ENCODE results near the gene NUTM2G.
"Not testable (repeated sequence)": the region's sequence is repeated elsewhere in the genome, so short reads cannot be mapped to it uniquely, and the experiment has no call there.

NUTM2G gene, protein sequence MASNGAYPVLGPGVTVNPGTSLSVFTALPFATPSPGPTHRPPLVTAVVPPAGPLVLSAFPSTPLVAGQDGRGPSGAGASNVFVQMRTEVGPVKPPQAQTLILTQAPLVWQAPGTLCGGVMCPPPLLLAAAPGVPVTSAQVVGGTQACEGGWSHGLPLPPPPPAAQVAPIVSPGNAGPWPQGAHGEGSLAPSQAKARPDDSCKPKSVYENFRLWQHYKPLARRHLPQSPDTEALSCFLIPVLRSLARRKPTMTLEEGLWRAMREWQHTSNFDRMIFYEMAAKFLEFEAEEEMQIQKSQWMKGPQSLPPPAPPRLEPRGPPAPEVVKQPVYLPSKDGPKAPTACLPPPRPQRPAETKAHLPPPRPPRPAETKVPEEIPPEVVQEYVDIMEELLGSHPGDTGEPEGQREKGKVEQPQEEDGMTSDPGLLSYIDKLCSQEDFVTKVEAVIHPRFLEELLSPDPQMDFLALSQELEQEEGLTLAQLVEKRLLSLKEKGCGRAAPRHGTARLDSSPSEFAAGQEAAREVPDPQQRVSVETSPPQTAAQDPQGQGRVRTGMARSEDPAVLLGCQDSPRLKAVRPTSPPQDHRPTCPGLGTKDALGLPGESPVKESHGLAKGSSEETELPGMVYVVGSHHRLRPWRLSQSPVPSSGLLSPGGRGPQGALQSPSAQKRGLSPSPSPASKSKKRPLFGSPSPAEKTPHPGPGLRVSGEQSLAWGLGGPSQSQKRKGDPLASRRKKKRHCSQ

DNA sequence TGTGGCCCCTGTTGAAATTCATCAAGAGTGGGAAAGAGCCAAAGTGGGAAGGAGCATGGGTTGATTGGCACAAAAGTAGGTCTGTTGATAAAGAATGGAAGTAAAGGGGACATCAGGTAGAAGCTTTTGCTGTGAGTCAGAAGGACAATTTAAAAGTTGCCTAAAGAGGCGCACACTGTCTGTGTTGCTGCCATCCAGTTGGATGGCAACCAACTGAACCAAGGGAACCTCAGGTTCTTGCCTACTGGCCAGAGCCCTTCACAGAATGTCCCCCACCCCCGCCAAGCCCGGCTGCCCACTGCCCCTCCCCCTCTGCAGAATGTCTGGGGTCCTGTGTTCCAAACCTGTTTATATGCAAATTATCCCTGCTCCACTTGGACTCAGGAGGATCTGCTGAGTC lies at the start of gene NUTM2G:
Gene NUTM2G, plus strand, starts transcription at position 301 of the 400 bp plus-strand sequence. CDS start 182 bp downstream, outside the sequence.
- DNase-seq, result not testable (repeated sequence)

DNA sequence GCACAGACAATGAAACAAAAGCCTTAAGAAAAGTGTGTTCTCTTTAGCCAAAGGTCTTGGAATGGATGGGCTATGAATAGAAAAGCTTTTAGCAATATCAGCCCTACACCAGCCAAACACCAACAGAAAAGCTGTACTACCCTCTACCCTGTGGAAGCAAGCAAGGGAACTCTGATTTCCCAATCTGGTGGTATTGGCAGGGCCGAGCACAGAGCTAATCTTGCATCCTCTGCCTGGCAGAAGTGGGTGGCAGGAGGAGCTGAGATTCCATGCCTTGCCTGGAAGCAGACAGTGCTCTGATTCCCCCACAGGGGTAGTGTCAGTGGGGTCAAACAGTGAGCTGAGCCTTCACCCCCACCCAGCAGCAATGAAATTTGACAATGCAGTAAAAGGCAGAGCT lies 44.7 kb upstream of the NUTM2G start:
- no peak for DNase-seq

DNA sequence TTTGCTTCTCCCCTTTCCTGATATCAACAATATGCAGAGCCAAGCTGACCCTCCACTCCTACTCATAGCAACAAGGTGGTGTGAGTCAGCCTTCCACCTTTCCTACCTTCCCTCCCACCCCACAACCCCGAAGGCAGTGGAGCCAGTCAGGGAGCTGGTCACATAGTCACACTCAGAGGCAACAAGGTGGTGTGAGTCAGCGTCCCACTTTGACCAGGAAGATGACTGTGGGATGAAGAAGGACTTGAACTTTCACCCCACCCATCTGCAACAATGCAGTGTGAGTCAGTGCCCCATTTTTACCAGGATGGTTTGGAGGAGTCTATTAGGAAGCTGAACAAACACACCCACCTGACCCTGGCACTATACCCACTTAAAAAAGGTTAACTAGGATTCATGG lies 44.2 kb upstream of the NUTM2G start:
- no peak for DNase-seq

DNA sequence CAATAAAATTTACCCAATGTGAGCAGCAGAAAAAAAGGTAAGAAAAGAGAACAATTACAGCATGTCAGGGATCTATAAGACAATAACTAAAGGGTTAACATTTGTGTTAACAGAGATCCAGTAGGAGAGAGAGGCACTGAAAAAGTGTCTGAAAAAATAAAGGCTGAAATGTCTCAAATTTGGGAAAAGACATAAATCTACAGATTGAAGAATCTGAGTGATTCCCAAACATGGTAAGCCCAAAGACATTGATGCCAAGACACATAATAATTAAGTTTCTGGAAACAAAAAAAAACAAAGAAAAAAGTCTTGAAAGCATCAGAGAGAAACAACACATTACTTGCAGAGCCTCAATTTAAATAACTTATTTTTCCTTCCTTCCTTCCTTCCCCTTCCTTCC lies 43.2 kb upstream of the NUTM2G start:
- DNase-seq, result no peak

DNA sequence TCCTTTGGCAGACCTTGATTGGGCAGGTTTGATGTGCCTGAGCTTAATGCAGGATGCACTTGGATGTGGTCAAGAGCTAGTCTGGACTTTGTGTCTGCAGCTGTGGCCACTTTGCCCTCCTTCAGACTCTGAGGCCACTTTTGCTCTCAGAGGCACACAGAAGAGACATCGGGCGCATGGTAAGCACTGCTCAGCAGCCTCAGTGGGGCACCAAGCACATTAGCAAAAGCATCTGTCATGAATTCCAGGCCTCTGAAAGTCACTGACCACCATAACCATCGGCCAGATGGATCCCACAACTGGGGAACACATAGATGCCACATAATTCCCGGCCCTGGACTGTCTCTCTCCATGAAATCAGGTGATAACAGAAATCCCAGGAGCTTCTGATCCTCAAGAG lies 40.1 kb upstream of the NUTM2G start:
- DNase-seq, result no peak

DNA sequence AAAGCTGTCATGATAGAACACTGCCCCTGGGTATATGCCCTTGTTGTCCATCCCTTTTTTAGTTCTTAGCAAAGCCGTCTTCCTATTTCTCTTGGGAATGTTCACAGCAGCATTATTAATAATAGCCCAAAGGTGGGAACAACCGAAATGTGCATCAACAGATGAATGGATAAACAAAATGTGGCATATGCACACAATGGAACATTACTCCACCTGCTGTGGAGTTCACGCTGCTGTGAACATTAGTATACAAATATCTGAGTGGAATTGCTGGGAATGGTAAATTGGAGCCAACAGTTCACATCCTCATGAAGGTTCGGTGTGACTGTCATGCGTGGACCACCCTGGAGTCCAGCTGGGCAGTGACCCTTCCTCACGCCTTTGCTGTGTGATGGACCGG lies 36.5 kb upstream of the NUTM2G start:
- DNase-seq, result no peak

DNA sequence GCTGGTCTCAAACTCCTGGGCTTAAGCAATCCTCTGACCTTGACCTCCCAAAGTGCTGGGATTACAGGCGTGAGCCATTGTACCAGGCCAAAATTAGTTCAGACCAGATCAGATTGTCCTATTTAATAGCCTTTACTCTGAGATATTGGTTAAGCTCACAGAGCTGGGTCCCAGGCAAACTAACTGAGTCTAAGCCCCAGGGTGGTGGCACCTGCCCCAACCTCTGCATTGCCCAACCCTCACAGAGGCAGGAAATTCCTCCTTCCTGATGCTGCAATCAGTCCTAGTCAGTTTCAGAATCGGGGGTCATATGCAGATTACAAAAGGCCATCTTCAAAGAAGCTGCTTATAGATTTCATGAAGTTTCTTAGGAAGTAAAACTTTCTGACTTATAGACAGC lies 28.6 kb upstream of the NUTM2G start:
- DNase-seq, result not testable (repeated sequence)

DNA sequence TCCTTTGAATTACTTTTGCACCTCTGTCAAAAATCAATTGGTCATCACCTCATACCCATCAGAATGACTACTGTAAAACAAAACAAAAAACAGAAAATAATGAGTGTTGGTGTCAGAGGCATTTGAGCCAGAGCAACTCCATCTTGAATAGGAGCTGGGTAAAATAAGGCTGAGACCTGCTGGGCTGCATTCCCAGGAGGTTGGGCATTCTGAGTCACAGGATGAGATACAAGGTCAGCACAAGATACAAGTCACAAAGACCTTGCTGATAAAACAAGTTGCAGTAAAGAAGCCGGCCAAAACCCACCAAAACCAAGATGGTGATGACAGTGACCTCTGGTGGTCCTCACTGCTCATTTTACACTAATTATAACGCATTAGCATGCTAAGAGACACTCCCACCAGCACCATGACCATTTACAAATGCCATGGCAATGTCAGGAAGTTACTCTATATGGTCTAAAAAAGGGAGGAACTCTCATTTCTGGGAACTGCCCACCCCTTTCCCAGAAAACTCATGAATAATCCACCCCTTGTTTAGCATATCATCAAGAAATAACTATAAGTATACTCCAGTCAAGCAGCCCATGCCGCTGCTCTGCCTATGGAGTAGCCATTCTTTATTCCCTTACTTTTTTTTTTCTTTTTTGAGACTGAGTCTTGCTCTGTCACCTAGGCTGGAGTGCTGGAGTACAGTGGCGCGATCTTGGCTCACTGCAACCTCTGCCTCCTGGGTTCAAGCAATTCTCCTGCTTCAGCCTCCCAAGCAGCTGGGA lies 23.5 kb upstream of the NUTM2G start:
- DNase-seq, result not testable (repeated sequence)

DNA sequence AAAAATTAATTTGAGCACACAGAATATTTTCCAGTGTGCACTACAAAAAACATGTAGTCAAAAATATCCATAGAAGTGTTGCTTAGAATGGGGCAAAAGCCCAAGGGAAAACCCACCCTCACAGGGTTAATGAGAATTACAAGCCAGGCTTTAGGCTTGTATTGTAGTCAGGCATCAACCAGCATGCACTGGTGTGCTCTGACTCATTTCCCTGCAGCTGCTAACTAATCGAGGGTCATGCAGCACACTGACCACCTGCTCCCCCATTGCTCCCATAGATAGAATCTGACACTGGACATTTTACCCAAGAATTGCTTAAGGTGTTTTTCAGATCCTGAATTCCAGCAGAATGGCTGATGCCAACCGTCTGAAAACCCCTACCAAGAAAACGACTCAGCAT lies 20.2 kb upstream of the NUTM2G start:
- DNase-seq, result not testable (repeated sequence)

DNA sequence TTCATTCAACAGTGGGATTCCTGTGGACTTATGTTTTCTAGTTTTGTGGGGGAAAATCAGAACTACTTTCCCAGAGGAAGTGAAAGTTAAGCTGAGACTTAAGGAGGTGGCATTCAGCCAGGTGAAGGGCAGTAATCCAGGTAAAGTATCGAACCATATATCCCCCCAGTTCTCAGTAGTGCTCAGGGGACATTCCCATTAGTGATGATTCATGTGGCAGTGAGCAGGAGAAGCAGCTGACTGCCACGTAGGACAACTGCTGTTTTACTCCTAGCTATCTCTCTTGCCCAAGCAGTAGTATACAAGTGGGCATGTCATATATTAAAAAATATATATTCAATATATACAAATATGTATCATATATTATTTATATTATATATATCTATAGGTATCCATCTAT lies 13.1 kb upstream of the NUTM2G start:
- not testable (repeated sequence) for DNase-seq

DNA sequence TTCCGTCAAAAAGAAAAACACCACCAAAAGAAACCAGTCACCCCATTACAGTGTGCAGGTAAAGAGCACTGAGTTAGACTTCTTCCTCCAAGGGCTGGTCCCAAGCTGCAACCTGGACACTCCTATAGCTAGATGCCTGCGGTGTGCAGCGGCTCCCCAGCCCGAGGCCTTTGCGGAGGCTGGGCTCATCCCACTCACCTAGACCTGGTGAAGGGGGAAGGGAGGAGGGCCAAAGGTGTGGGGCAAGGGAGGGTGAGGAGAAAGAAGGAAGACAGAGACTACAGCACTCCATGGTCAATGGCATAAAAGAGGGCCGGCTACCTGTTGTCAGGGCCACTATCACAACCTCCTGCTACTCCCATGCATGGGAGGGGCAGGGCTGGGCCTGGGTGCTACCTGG lies 12.1 kb upstream of the NUTM2G start:
- not testable (repeated sequence) for DNase-seq

DNA sequence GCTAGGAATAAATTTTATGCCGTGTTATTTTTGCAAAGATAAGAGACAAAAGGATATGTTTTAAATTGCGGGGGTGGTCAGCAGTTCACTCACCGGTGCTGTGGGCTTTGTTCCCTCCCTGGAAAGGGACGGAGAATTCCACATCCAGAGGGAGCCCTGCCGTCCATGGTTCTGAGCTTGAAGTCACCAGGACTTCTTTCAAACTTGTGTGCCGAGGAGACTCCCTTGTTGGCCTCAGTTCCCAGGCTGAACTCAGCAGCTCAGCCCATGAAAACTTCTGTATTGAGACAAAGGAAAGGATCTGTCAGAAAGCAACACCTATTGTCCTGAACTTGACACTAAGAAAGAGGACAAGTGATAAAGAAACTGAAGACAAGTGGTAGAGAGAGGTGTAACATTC lies 10.1 kb upstream of the NUTM2G start:
- not testable (repeated sequence) for DNase-seq

DNA sequence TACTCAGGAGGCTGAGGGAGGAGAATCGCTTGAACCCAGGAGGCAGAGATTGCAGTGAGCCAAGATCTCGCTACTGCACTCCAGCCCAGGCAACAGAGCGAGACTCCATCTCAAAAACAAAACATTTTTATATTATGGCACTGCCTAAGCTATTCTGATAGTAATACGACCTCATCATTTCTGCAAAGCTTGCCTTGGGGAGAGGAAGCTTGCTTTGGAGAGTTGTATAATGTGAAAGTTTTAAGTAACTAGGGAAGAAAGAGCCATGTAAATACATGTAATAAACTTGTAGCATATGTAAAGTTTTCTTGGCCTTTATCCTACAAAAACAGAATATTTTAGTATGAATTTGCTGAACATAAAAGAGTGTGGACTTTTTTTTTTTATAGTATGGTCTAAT lies 7.8 kb upstream of the NUTM2G start:
- not testable (repeated sequence) for DNase-seq

DNA sequence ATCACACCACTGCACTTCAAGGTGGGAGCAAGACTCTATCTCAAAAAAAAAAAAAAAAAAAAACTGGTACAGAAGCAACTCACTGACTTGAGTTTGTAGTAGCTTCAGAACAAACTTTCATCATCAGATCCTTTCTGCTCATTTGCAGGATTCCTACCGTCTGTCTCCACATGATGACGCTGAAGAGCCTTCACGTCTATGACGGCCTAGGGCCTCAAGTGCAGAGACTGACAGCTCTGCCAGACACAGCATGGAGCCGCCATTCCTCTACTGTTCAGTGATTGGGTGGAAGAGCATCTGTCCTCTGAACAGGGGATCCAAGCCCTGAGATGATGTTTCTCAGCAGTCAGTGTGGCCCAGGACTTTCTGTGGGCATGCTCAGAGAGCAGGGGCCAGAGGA lies 3.1 kb upstream of the NUTM2G start:
- not testable (repeated sequence) for DNase-seq

DNA sequence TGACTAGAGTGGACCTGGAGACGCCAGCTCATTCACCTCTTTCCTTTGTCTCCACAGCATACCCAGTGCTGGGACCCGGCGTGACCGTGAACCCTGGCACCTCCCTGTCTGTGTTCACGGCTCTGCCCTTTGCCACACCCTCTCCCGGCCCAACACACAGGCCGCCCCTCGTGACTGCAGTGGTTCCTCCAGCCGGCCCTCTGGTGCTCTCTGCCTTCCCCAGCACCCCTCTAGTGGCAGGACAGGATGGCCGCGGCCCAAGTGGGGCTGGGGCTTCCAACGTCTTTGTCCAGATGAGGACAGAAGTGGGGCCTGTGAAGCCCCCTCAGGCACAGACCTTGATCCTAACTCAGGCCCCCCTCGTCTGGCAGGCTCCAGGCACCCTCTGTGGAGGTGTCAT lies 3.0 kb downstream of the NUTM2G start:
- DNase-seq, result not testable (repeated sequence)

DNA sequence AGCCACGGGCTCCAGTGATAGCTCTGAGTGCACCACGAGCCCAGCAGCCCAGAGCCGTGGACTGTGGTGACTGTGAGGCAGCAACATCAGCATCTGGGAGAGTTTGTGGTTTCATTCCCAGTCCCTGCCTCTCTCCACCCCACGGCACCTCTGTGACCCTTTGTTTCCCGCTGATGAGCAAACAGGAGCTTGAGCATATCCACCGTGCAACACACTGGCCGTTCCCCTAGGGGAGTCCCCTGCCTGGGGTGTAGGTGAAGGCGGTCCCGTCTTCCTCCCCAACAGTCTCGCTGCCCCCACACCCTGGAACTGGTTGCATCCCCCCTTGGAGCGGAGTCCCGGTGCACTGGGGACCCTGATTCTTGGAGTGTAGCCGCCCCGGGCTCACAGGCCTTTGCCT lies 5.5 kb downstream of the NUTM2G start:
- DNase-seq, result not testable (repeated sequence)

DNA sequence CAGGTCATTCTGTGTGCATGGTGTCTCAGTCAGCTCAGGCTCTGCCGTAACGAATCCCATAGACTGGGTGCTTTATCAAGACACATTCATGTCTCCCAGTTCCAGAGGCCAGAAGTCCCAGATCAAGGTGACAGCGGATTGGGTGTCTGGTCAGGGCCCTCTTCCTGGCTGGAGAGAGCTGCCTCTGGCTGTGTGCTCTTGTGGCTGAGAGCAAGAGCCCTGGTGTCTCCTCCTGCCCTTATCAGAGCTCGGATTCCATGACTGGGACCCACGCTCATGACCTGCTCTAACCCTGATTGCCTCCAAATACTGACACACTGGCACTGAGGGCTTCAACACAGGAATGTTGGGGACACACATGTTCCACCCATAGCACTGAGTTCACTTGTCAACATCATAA lies 6.1 kb downstream of the NUTM2G start:
- not testable (repeated sequence) for DNase-seq

DNA sequence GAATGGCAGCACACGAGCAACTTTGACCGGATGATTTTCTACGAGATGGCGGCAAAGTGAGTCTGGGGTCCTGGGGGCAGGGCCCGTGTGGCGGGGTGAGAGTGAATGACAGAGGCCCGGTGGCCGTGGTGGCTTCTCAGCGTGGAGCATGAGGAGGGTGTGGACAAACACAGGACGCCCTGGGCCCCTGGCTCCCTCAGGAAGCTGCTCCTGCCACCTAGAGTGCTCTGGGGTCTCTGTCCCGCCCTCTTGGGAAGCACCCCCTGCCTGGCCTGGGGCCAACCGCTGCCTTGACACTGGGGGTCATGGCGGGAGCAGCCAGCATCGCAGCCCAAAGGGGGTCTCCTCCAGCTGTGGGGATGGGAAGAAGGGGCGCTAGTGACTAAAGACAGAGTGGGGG lies 6.8 kb downstream of the NUTM2G start:
- not testable (repeated sequence) for DNase-seq

DNA sequence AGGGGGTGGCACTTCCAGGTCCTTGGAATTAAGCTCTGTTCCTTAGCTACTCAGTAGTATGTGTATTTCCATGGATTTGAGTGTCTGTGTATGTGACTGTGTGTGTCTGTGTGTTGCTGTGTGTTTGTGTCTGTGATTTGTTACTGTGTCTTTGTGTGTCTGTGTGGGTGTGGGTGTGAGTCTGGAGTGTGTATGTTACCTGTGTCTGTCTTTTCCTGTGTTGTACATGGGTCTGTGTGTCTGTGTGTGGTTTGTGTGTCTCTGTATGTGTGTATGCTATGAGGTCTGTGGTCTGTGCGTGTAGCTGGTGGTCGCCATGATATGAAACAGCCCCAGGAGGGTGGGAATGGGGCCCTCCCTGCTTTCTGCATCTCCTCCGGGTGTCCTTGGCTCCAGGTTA lies 8.8 kb downstream of the NUTM2G start:
- DNase-seq, result not testable (repeated sequence)

DNA sequence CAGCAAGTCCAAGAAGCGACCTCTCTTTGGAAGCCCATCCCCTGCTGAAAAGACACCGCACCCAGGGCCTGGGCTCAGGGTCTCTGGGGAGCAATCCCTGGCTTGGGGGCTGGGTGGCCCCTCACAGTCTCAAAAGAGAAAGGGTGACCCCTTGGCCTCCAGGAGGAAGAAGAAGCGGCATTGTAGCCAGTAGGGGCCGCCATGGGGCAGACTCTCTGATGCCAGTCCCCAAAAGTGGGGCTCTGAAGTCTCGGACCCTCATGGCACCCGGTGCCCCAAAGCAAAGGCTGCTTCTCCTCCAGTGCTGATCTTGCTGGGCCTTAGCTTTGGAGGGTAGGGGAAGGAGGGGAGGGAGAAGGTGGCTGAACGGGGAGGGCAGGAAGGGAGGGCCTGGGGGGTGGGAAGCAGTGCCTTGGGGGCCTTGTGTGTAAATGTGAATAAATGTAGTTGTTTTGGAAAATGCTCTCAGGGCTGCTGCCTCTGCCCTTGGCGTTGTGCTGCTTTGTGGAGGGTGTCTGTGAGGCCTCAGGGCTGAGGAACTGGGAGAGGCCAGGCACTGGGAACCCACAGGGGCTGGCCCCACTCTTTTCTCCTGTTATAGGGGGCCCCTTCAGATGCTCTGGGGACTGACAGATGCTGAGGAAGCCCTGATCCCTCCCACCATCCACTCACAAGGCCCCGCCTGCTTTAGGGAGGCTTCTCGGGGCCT lies 10.5 kb downstream of the NUTM2G start:
- not testable (repeated sequence) for DNase-seq

DNA sequence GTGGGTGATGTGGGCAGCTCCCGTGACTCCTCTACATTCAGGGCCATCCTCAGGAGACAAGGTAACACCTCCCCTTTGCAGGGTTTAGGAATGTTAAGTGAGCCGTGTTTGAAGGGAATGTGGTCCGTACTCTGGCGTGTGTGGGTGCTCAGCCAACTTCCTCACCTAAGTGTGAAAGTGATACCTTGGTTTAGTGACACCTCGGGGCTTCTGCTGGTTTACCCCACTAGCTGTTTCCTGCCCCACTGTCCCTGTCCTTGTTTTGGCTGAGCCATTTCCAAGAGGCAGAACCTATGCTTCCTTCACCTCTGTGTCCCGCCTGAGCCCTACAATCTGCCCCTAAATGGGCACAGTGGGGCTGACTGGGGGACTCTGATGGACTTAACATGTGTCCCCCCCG lies 12.3 kb downstream of the NUTM2G start:
- not testable (repeated sequence) for DNase-seq

DNA sequence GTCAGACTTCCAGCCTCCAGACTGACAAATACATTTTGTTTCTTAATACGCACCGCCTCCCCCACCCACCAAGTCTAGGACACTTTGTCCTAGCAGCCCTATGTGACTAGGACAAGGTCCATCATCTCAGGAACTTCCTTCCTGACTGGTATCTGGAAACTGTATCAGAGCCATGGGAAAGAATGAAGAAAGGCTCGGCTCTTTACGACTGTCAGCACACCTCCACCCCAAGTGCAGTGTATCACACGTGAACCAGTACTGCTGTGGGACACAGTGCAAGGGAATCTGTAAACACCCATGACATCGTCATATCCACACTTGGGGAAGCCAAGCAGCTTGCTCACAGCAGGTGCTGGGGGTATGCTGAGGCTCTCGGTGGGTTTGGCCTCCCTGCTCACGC lies 13.0 kb downstream of the NUTM2G start:
- not testable (repeated sequence) for DNase-seq

DNA sequence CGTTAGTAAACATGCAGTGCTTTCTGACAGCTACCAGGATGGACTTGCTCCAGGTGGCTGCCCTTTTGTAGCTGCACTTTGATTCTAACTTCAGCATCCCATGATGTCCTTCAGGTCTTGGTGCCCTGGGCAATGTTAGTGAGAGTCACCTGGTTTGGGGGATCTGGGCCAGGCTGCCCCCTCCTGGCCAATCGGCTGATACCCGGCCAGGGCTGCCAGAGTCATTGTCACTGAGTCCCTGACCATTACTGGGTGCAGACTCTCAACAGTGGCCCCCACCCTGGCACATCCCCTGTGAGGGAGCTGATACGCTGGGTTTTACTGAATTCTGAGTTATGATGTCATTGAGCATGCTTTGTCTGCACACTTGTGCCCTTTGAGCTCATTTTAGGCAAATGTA lies 13.5 kb downstream of the NUTM2G start:
- not testable (repeated sequence) for DNase-seq

Data from NCI-H1105 (cell line).